Left renal cortex interstitium (tissue), 4 donors: ENCODE measurements around the gene POLR1A. TPM values are rescaled to one million over a fixed set of nuclear protein-coding genes. Genes with fewer than 3 reads are reported as not detected.

Experiments used
- DNase-seq, 4 donors: peaks; one replicate each; pipeline ENCODE4 v3.0.0-alpha.2; 2013; ENCODE audit warnings: low read depth in 4 of 4, low spot score in 2 of 4, missing footprints in 1 of 4
- polyA plus RNA-seq, 4 donors: library from polyadenylated mRNA; unstranded; fragments of 120-200 nt; gene quantifications; one replicate each; pipeline ENCODE4 v1.2.1, GENCODE V29; 2013; ENCODE audit not compliant: insufficient read length in 4 of 4

Gene POLR1A
- polyA plus RNA-seq, 4 donors: 18.0 to 23.0 (median 20.6) TPM

- DNase-seq: no peak
Observed at GRCh38 chr2:86025976-86026743, 79.5 kb downstream of the POLR1A start.

- no peak for DNase-seq
Observed at GRCh38 chr2:86025229-86025820, 80.4 kb downstream of the POLR1A start.

- no peak for DNase-seq
Observed at GRCh38 chr2:86023366-86023712, 82.3 kb downstream of the POLR1A start.

GRCh38 chr2:86022661-86023365 is 82.9 kb downstream of the POLR1A start:
- no peak for DNase-seq

GRCh38 chr2:86021396-86022378 is 84.0 kb downstream of the POLR1A start:
- no peak for DNase-seq

- DNase-seq: no peak
Observed at GRCh38 chr2:86020984-86021383, 84.7 kb downstream of the POLR1A start.

GRCh38 chr2:86019121-86019520 is 86.6 kb downstream of the POLR1A start:
- no peak for DNase-seq

GRCh38 chr2:86017901-86018896 is 87.5 kb downstream of the POLR1A start:
- no peak for DNase-seq

- no peak for DNase-seq
Observed at GRCh38 chr2:86016581-86016980, 89.1 kb downstream of the POLR1A start.

- DNase-seq: no peak
Observed at GRCh38 chr2:86015699-86016098, 90.0 kb downstream of the POLR1A start.

GRCh38 chr2:86015006-86015405 is 90.7 kb downstream of the POLR1A start:
- DNase-seq: no peak

GRCh38 chr2:86014493-86014892 is 91.2 kb downstream of the POLR1A start:
- DNase-seq: no peak

- DNase-seq: no peak
Observed at GRCh38 chr2:86012007-86012712, 93.5 kb downstream of the POLR1A start.

GRCh38 chr2:86011449-86011941 is 94.2 kb downstream of the POLR1A start:
- no peak for DNase-seq

GRCh38 chr2:86010083-86010482 is 95.6 kb downstream of the POLR1A start:
- no peak for DNase-seq

- no peak for DNase-seq
Observed at GRCh38 chr2:86006524-86006923, 99.2 kb downstream of the POLR1A start.

GRCh38 chr2:86003967-86004366 is 101.7 kb downstream of the POLR1A start:
- DNase-seq: no peak

- no peak for DNase-seq
Observed at GRCh38 chr2:86003104-86003503, 102.6 kb downstream of the POLR1A start.

GRCh38 chr2:86002375-86002774 is 103.3 kb downstream of the POLR1A start:
- DNase-seq: no peak
